Effector memory CD4-positive, alpha-beta T cell (primary cell): Measurements from ENCODE around the gene ZNF594.
"Not testable (repeated sequence)": the region's sequence is repeated elsewhere in the genome, so short reads cannot be mapped to it uniquely, and the experiment has no call there.

Experiments
- DNase-seq, 3 donors: peaks; one replicate each; pipeline ENCODE4 v3.0.0-alpha.2; 2020
- H3K27ac ChIP-seq: 2 replicates; pipeline ENCODE4 v1.7.0; 2013; ENCODE audit warnings: mild to moderate bottlenecking, low read length, moderate library complexity; ENCODE audit not compliant: insufficient read depth, poor library complexity, severe bottlenecking
- H3K27me3 ChIP-seq: replicated peaks from 2 replicates; pipeline ENCODE4 v1.7.0; 2013; ENCODE audit warnings: mild to moderate bottlenecking, low read length; ENCODE audit not compliant: insufficient read depth, control insufficient read depth, poor library complexity, severe bottlenecking
- H3K36me3 ChIP-seq: 2 replicates; pipeline ENCODE4 v1.7.0; 2013; ENCODE audit warnings: mild to moderate bottlenecking, low read length, moderate library complexity; ENCODE audit not compliant: control insufficient read depth, insufficient read depth
- H3K4me1 ChIP-seq: 2 replicates; pipeline ENCODE4 v1.7.0; 2013; ENCODE audit warnings: low read length, mild to moderate bottlenecking; ENCODE audit not compliant: control insufficient read depth, insufficient read depth, poor library complexity, severe bottlenecking
- H3K4me3 ChIP-seq: 2 replicates; pipeline ENCODE4 v1.7.0; 2013; ENCODE audit warnings: low read length, low read depth, mild to moderate bottlenecking; ENCODE audit not compliant: insufficient read depth, poor library complexity, severe bottlenecking
- H3K9me3 ChIP-seq: 2 replicates; pipeline ENCODE4 v1.7.0; 2013; ENCODE audit warnings: mild to moderate bottlenecking, low read length, moderate library complexity; ENCODE audit not compliant: control insufficient read depth

ZNF594 gene

GRCh38 chr17:5179003-5179402 is 12.7 kb downstream of the ZNF594 start:
- Histone ChIP-seq H3K27me3 (no peaks in the 10 kb centered on the region), H3K27ac (no peak overlapping the region), H3K4me3 (no peak overlapping the region), H3K4me1 (no peaks in the 10 kb centered on the region), H3K36me3 (no peaks in the 10 kb centered on the region), H3K9me3 (peaks cover 53% of the 10 kb centered on the region)
- no peak for DNase-seq

DNA sequence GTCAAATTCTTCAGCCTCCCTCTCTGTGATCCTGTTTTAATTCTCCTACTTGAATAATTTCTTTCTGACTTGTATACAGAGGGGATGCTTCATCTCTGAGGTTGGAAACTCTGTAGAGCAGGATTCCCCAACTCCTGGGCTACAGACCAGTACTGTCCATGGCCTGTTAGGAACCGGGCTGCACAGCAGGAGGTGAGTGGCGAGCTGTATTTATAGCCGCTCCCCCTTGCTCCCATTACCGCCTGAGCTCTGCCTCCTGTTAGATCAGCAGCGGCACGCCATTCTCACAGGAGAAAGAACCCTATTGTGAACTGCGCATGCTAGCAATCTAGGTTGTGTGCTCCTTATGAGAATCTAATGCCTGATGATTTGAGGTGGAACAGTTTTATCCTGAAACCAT is 16.6 kb downstream of the ZNF594 start:
- H3K27me3 ChIP-seq, H3K4me3 ChIP-seq, DNase-seq, H3K36me3 ChIP-seq, H3K4me1 ChIP-seq, H3K27ac ChIP-seq: not testable (repeated sequence)
- H3K9me3 ChIP-seq, result peaks cover 13% of the 10 kb centered on the region

DNA sequence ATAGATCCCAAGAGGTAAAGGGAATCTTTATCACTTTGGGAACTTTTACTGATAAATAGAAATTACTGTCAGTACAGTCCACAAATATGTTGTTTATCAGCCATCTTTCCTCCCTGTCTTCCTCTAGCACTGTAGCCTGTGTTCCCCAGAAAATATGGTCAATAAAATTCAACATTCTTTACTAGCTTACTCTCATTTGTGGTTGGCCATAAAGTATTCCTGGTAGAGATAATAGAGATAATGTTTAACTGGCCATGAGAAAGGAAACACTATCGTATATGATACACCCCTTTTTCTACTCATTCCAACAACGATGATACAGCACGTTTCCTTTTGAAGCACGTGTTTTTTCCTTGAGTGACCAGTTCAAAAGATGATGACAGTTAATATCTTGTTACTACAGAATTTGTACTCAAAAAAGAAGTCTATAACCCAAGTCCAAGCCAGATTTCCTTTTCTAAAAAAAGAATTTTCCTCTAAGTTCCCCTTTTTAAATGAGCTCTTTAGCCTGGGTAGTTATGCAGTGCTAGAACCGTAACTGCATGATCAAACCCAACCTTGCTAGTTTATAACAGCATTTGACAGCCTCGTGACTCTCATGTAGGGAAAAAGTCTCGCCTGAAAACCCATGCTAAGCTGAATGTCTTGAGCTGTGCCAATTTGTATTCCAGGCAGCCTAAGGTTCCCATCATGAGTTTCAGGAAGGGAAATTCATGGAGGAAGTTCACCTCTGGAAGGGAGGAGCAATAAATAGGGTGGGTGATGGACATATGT is 25.7 kb downstream of the ZNF594 start:
- DNase-seq, H3K9me3 ChIP-seq, H3K36me3 ChIP-seq, H3K4me1 ChIP-seq, H3K27ac ChIP-seq, H3K4me3 ChIP-seq, H3K27me3 ChIP-seq: not testable (repeated sequence)

GRCh38 chr17:5164436-5164835 is 27.2 kb downstream of the ZNF594 start:
- no peaks in the 10 kb centered on the region for H3K4me1 ChIP-seq
- H3K4me3 ChIP-seq, result no peak overlapping the region
- no peaks in the 10 kb centered on the region for H3K36me3 ChIP-seq
- DNase-seq, result no peak
- no peak overlapping the region for H3K27ac ChIP-seq
- H3K27me3 ChIP-seq, result no peaks in the 10 kb centered on the region
- H3K9me3 ChIP-seq, result no peaks in the 10 kb centered on the region

DNA sequence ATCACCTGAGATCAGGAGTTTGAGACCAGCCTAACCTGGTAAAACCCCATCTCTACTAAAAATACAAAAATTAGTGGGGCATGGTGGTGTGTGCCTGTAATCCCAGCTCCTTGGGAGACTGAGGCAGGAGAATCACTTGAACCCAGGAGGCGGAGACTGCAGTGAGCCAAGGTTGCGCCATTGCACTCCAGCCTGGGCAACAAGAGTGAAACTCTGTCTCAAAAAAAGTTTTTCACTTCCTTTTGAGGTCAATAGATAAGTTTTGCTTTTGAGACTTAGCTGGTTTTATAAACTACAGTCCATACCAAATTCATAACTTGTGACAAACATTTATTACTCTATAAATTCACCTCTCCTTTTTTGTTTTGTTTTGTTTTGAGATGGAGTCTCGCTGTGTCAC is 29.9 kb downstream of the ZNF594 start:
- not testable (repeated sequence) for DNase-seq, H3K9me3 ChIP-seq, H3K27me3 ChIP-seq, H3K4me3 ChIP-seq, H3K4me1 ChIP-seq, H3K27ac ChIP-seq, H3K36me3 ChIP-seq

DNA sequence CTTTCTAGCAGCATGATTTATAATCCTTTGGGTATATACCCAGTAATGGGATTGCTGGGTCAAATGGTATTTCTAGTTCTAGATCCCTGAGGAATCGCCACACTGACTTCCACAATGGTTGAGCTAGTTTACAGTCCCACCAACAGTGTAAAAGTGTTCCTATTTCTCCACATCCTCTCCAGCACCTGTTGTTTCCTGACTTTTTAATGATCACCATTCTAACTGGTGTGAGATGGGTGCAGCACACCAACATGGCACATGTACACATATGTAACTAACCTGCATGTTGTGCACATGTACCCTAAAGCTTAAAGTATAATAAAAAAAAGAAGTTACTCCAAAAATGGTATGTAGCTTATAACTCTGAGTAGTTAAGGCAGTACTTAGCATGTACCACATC is 31.0 kb downstream of the ZNF594 start:
- not testable (repeated sequence) for H3K9me3 ChIP-seq, H3K4me1 ChIP-seq

DNA sequence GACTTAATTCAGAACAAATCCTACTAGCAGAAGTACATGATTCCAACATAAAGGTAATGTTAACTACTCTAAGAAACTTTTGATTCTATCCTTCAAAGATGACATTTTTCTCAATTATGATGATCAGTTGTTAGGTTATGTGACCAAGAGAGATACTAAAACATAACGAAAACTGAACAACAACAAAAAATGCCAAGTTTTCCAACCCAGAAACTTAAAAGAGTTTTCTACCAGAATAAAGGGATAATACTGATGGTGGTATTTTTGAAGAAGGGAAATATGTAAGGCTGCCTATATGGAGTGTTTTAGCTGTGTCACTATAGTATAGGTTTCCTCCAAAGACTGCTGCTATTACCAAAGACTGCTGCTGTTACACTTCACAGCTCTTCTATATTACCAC is 45.5 kb downstream of the ZNF594 start:
- not testable (repeated sequence) for H3K9me3 ChIP-seq, H3K36me3 ChIP-seq, DNase-seq, H3K4me3 ChIP-seq, H3K27ac ChIP-seq, H3K27me3 ChIP-seq, H3K4me1 ChIP-seq

More for the DNA sequence above, 31.0 kb downstream of the ZNF594 start:
- H3K27me3 ChIP-seq, DNase-seq, H3K27ac ChIP-seq, H3K4me3 ChIP-seq, H3K36me3 ChIP-seq: not testable (repeated sequence)

GRCh38 chr17:5142877-5143276 is 48.8 kb downstream of the ZNF594 start:
- H3K36me3 ChIP-seq, H3K27ac ChIP-seq, H3K27me3 ChIP-seq: not testable (repeated sequence)

DNA sequence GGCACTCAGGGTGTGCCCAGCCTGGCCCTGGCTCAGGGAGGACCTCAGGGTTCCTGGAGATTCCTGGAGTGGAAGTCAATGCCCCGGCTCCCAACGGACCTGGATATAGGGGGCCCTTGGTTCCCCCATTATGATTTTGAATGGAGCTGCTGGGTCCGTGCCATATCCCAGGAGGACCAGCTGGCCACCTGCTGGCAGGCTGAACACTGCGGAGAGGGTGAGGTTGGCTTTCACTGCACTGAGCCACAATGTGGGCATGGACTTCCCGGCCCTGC is 52.3 kb downstream of the ZNF594 start:
- Histone ChIP-seq H3K4me3 (no peak overlapping the region), H3K27me3 (no peaks in the 10 kb centered on the region), H3K36me3 (no peaks in the 10 kb centered on the region), H3K27ac (no peak overlapping the region), H3K4me1 (no peaks in the 10 kb centered on the region), H3K9me3 (no peaks in the 10 kb centered on the region)
- DNase-seq, result no peak

More at GRCh38 chr17:5142877-5143276, 48.8 kb downstream of the ZNF594 start:
- DNase-seq, H3K9me3 ChIP-seq, H3K4me3 ChIP-seq, H3K4me1 ChIP-seq: not testable (repeated sequence)

DNA sequence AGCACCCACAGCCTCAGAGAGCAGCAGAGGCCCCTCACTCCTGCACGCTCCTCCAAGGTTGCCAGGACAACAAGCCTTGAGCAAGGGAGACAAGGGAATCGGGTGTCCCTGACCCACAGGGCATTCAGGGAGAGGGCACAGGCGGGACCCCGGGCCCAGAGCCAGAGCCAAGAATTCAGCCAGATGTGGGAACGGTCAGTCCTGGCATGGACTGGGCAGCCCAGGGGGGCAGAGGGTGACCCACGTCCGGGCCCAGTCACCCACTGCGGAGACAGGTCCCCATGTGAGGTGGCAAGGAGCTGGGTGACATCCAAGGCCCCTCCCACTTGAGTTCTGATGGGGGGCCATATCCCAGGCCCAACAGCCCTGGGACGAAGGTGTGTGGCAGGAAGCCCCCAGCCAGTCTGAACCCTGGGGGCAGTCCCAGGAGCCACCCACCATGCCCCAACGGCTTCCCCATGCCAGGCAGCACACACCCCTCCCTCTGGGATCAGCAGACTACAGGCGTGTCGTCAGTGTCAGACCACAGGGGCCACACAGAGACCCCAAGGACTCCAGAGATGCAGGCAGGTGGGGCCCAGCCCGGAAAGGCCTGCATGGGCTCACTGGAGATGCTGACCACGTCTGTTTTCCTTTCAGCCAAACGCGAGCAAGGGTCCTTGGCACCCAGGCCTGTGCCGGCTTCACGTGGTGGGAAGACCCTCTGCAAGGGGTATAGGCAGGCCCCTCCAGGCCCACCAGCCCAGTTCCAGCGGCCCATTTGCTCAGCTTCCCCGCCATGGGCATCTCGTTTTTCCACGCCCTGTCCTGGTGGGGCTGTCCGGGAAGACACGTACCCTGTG is 52.8 kb downstream of the ZNF594 start:
- H3K4me3 ChIP-seq, result no peak overlapping the region
- DNase-seq, result no peak
- no peaks in the 10 kb centered on the region for H3K9me3 ChIP-seq
- H3K4me1 ChIP-seq, result no peaks in the 10 kb centered on the region
- no peak overlapping the region for H3K27ac ChIP-seq
- H3K27me3 ChIP-seq, result no peaks in the 10 kb centered on the region
- no peaks in the 10 kb centered on the region for H3K36me3 ChIP-seq
